ENCODE data around the gene FHIT.

The FHIT gene

DNA sequence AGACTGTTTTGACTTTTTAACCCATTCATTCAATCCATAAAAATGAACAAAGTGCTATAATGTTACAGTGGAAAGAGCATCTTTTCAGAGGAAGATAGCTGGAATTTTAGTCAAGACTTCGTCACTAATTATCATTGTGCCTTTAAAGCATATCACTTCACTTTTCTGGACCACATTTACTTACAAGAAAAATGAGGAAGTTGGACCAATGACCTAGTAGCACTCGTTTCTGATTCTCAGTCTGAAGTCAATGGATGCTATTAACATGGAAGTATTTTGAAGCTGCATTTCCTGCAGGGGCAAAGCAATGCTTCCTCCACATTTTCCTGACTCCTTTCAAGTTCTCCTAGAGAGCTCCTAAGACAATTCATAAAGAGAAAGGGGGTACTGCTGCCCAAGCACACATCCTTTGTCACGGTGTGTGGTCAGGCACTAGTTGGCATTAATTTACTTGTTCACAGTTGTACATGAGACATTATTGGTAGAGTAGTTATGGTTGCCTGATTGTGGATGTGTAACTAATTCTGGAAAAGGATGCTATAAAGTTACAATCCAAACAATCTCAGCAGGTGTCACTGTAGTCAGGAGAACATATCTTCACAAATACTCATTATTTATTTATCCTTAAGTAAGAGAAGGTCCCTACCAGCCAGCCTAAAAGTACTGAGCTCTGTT, 1049.1 kb downstream of the FHIT start:
- Histone ChIP-seq H3K4me3 (ENCODE audit: low read depth in 1 of 2, low read length in 1 of 2) (no peak overlapping the region), H3K27ac (no peak overlapping the region), H3K4me1 (ENCODE audit: control insufficient read depth in 1 of 2, insufficient read depth in 1 of 2, low read depth in 1 of 2, low read length in 1 of 2) (no peaks in the 10 kb centered on the region), H3K9me3 (no peaks in the 10 kb centered on the region), H3K27me3 (no peaks in the 10 kb centered on the region), H3K36me3 (no peaks in the 10 kb centered on the region)
- TF ChIP-seq, protein P1, sequence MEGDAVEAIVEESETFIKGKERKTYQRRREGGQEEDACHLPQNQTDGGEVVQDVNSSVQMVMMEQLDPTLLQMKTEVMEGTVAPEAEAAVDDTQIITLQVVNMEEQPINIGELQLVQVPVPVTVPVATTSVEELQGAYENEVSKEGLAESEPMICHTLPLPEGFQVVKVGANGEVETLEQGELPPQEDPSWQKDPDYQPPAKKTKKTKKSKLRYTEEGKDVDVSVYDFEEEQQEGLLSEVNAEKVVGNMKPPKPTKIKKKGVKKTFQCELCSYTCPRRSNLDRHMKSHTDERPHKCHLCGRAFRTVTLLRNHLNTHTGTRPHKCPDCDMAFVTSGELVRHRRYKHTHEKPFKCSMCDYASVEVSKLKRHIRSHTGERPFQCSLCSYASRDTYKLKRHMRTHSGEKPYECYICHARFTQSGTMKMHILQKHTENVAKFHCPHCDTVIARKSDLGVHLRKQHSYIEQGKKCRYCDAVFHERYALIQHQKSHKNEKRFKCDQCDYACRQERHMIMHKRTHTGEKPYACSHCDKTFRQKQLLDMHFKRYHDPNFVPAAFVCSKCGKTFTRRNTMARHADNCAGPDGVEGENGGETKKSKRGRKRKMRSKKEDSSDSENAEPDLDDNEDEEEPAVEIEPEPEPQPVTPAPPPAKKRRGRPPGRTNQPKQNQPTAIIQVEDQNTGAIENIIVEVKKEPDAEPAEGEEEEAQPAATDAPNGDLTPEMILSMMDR (IDR thresholded peaks at IDR 0.05): no peak

DNA sequence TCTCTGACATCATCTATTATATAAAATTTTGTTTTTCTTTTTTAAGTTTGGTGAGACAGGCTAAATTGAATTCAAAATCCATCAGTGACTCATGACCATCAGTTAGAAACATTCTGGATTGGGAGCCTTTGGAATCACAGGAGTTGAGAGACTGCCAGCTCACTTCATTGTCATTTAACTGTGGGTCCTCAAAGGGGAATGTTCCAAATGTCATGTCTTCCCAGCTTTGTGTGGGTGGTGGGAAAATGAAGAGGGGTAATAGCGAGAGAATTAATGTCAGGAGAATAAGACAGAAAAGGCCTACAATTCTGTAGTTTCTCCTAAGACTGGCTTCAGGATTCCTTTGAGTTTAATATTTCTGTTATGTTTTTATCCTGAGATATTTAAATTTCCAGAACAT, 1051.9 kb downstream of the FHIT start:
- Histone ChIP-seq H3K27ac (no peak overlapping the region), H3K4me3 (ENCODE audit: low read depth in 1 of 2, low read length in 1 of 2) (no peak overlapping the region), H3K4me1 (ENCODE audit: control insufficient read depth in 1 of 2, insufficient read depth in 1 of 2, low read depth in 1 of 2, low read length in 1 of 2) (no peaks in the 10 kb centered on the region), H3K36me3 (no peaks in the 10 kb centered on the region), H3K9me3 (no peaks in the 10 kb centered on the region), H3K27me3 (no peaks in the 10 kb centered on the region)
- TF ChIP-seq, protein P1 (IDR thresholded peaks at IDR 0.05): no peak

DNA sequence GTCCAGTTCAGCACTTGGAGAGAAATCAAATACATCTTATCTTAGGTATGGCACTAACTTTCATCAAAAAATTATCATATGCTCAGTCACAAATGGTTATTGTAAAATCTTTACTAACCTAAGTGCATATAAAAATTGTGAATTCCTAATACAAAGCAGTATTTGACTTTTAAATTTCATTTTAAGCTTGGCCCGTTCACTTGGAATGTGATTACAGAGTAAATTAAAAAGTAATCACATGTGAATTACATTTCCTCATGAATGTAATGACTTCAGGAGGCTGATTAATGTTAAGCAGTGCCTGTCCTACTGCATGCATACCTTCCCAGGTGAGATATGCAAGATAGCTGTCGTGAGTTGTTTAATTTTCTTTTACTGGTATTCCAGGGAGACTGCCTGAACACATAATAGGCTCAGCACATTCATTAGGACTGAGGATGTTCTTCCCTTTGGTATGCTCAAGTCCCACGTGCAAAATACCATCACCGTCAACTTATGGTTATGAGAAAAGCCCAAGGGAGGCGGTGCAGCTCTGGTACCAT, 1053.0 kb downstream of the FHIT start:
- H3K4me3 ChIP-seq (ENCODE audit: low read depth in 1 of 2, low read length in 1 of 2): no peak overlapping the region
- H3K4me1 ChIP-seq (ENCODE audit: control insufficient read depth in 1 of 2, insufficient read depth in 1 of 2, low read depth in 1 of 2, low read length in 1 of 2): no peaks in the 10 kb centered on the region
- H3K27me3 ChIP-seq: no peaks in the 10 kb centered on the region
- TF ChIP-seq, protein P1 (IDR thresholded peaks at IDR 0.05): no peak
- H3K27ac ChIP-seq: no peak overlapping the region
- no peaks in the 10 kb centered on the region for H3K9me3 ChIP-seq
- H3K36me3 ChIP-seq: no peaks in the 10 kb centered on the region

DNA sequence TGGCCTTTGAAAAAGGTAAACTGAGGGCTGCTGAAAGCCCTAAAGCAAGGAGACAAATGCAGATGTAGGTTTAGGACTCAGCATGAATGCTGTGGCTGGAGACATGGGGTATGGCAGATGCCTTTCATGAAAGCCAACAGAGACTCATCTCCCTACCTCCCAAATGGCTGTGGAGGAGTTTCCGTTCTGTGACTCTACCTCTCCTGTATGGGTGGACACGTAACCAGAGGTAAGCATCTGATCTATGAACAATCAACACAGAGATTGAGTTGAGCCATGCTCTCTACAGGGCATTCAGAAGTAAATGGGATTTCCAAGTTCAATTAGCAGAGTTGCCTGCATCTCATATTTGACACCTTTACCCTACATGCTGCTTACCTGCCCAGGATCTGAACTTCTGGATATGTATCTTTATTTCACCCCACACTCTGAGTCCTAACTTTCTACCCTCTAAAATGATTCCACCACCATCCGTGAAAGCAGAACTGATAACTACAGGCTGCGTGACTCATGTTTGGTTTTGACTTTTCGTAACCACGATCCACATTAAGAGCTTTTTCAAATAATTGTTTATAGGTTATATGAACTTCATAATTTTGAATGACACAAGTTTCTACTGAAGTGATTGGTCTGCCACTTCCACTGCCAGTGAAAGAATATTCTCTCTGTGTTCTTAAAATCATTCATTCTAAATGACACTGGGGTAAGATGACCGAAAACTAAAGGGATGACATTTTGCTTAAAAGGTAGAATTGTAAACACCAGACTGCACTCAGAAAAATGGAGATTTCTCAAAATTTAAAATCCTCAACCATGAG, 1058.7 kb downstream of the FHIT start:
- Histone ChIP-seq H3K36me3 (no peaks in the 10 kb centered on the region), H3K4me1 (ENCODE audit: control insufficient read depth in 1 of 2, insufficient read depth in 1 of 2, low read depth in 1 of 2, low read length in 1 of 2) (no peaks in the 10 kb centered on the region), H3K9me3 (no peaks in the 10 kb centered on the region), H3K27me3 (no peaks in the 10 kb centered on the region), H3K27ac (no peak overlapping the region), H3K4me3 (ENCODE audit: low read depth in 1 of 2, low read length in 1 of 2) (no peak overlapping the region)
- TF ChIP-seq, protein P1 (IDR thresholded peaks at IDR 0.05): no peak

DNA sequence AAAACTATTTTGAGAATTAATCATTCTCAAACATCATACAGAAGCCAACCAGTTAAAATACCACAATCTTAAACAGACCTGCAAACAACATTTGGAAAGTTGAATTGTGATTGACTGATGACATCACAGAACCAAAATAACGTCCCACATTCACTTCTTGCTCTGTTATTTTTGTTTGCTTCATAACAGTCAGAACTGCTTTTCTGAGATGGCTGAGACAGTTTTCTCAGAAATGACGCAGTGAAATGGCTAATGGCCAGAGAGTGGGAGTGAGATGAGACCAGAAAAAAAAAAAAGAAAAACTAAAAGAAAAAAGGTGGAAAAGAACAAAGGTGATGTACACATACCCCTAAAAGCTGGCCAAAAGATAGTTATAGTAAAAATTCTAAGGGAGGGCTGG, 1061.2 kb downstream of the FHIT start:
- Histone ChIP-seq H3K27ac (no peak overlapping the region), H3K4me3 (ENCODE audit: low read depth in 1 of 2, low read length in 1 of 2) (no peak overlapping the region), H3K36me3 (no peaks in the 10 kb centered on the region), H3K9me3 (no peaks in the 10 kb centered on the region), H3K4me1 (ENCODE audit: control insufficient read depth in 1 of 2, insufficient read depth in 1 of 2, low read depth in 1 of 2, low read length in 1 of 2) (no peaks in the 10 kb centered on the region), H3K27me3 (no peaks in the 10 kb centered on the region)
- TF ChIP-seq, protein P1 (IDR thresholded peaks at IDR 0.05): no peak

Measured in neutrophil (primary cell).